RWPE2 (cell line): Measurements from ENCODE around the gene EIF4H.

ENCODE experiments used
- ATAC-seq: fragments of 200-7000 bp; cut with Tn5 transposase; 3 replicates; pipeline ENCODE4 v1.9.1; 2021; ENCODE audit warnings: low read depth
- DNase-seq: peaks from one replicate; pipeline ENCODE4 v3.0.0-alpha.2; 2020; ENCODE audit warnings: low spot score
- H3K27ac ChIP-seq: fragments of 450-650 bp; 2 replicates; pipeline ENCODE4 v1.5.1; 2017; ENCODE audit warnings: mild to moderate bottlenecking; ENCODE audit not compliant: poor library complexity, severe bottlenecking
- H3K27me3 ChIP-seq: fragments of 250-450 bp; sonication (Bioruptor Pico); 2 replicates; pipeline ENCODE4 v1.5.1; 2021; ENCODE audit warnings: mild to moderate bottlenecking, moderate library complexity; ENCODE audit not compliant: insufficient read depth, poor library complexity, severe bottlenecking
- H3K36me3 ChIP-seq: fragments of 250-450 bp; sonication (Bioruptor Pico); 2 replicates; pipeline ENCODE4 v1.5.1; 2020; ENCODE audit warnings: low read depth, mild to moderate bottlenecking, moderate library complexity
- H3K4me1 ChIP-seq: fragments of 250-450 bp; sonication (Bioruptor Pico); 2 replicates; pipeline ENCODE4 v1.5.1; 2021; ENCODE audit warnings: mild to moderate bottlenecking, moderate library complexity; ENCODE audit not compliant: insufficient read depth, poor library complexity, severe bottlenecking
- H3K4me3 ChIP-seq: fragments of 250-450 bp; sonication (Bioruptor Pico); 2 replicates; pipeline ENCODE4 v1.5.1; 2021; ENCODE audit warnings: mild to moderate bottlenecking, moderate library complexity; ENCODE audit not compliant: severe bottlenecking
- H3K9me3 ChIP-seq: fragments of 250-450 bp; sonication (Bioruptor Pico); 2 replicates; pipeline ENCODE4 v1.5.1; 2021; ENCODE audit warnings: mild to moderate bottlenecking, moderate library complexity; ENCODE audit not compliant: severe bottlenecking
- CTCF ChIP-seq: fragments of 450-650 bp; IDR thresholded peaks from one replicate; pipeline ENCODE4 v1.5.1; 2017; ENCODE audit warnings: mild to moderate bottlenecking, moderate library complexity; ENCODE audit not compliant: poor library complexity, severe bottlenecking

Gene EIF4H

GRCh38 chr7:74149071-74149470 is 25.1 kb upstream of the EIF4H start:
- TF ChIP-seq CTCF, result no peak
- DNase-seq (no peak), ATAC-seq (no peak)
- H3K4me3 ChIP-seq, result no peak overlapping the region
- no peaks in the 10 kb centered on the region for H3K36me3 ChIP-seq
- H3K27ac ChIP-seq, result no peak overlapping the region
- H3K4me1 ChIP-seq, result peaks cover 3% of the 10 kb centered on the region
- no peaks in the 10 kb centered on the region for H3K27me3 ChIP-seq
- H3K9me3 ChIP-seq, result no peaks in the 10 kb centered on the region

GRCh38 chr7:74149603-74150002 is 24.6 kb upstream of the EIF4H start:
- DNase-seq, result no peak
- H3K4me3 ChIP-seq, result no peak overlapping the region
- H3K9me3 ChIP-seq, result no peaks in the 10 kb centered on the region
- no peak overlapping the region for H3K27ac ChIP-seq
- no peak for ATAC-seq
- TF ChIP-seq CTCF, result no peak
- peaks cover 3% of the 10 kb centered on the region for H3K4me1 ChIP-seq
- H3K27me3 ChIP-seq, result no peaks in the 10 kb centered on the region
- H3K36me3 ChIP-seq, result no peaks in the 10 kb centered on the region

- Histone ChIP-seq H3K36me3 (no peaks in the 10 kb centered on the region), H3K27ac (peak overlapping the region; percentile 4), H3K4me3 (no peak overlapping the region), H3K4me1 (peaks cover 3% of the 10 kb centered on the region), H3K9me3 (peaks cover 2% of the 10 kb centered on the region), H3K27me3 (no peaks in the 10 kb centered on the region)
- DNase-seq, result no peak
- no peak for TF ChIP-seq CTCF
- no peak for ATAC-seq
These were observed 20.4 kb upstream of the EIF4H start for GRCh38 chr7:74153736-74154135.

- Histone ChIP-seq H3K27me3 (no peaks in the 10 kb centered on the region), H3K27ac (no peak overlapping the region), H3K36me3 (no peaks in the 10 kb centered on the region), H3K4me1 (peaks cover 3% of the 10 kb centered on the region), H3K9me3 (peaks cover 2% of the 10 kb centered on the region), H3K4me3 (no peak overlapping the region)
- no peak for TF ChIP-seq CTCF
- DNase-seq, result no peak
- ATAC-seq, result no peak
These were observed 18.3 kb upstream of the EIF4H start for GRCh38 chr7:74155810-74156395.

GRCh38 chr7:74157605-74158004 is 16.6 kb upstream of the EIF4H start:
- peaks cover 3% of the 10 kb centered on the region for H3K4me1 ChIP-seq
- H3K9me3 ChIP-seq, result peaks cover 2% of the 10 kb centered on the region
- DNase-seq (no peak), ATAC-seq (no peak)
- no peak overlapping the region for H3K27ac ChIP-seq
- H3K27me3 ChIP-seq, result no peaks in the 10 kb centered on the region
- no peak for TF ChIP-seq CTCF
- no peak overlapping the region for H3K4me3 ChIP-seq
- no peaks in the 10 kb centered on the region for H3K36me3 ChIP-seq
